ENCODE measurements around the gene ONECUT1.

ONECUT1 gene

DNA sequence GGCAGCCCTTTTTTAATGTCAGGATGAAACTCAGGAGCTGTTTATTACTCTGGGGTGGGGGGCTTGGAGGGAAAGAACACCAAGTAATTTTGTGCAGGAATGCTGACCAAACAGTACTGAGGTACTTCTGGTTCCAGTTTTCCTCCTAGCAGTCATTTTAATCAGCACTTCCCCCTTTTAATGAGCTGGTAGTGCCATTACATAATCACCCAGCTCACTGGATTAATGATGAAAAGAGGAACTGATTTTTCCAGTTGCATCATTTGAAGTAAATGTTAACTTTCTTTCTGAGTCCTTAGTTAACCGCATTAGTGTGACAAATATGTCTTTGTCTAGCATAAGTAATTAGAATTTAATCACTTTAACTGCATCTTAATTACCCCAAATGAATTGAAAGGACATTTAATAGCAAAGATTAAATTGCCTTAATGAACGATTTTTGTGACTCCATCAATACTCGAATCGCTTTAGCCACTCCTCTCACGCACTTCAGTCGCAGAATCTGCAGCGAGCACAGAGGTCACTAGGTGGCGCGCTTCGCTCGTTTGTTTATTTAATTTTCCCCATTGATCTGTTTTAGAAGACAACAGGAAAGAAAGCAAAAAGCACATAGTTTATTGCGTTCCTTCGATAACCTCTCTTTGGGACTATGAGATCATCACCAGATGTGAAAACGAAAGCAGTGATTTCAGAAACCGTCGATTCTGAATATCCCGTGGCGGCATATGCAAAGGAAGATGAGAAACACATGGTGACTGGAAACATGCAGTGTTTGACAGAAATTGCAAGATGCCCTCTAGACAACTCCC lies 9.8 kb downstream of the ONECUT1 start:
- DNase-seq: peak in 1 of 2 donors; percentile 70

DNA sequence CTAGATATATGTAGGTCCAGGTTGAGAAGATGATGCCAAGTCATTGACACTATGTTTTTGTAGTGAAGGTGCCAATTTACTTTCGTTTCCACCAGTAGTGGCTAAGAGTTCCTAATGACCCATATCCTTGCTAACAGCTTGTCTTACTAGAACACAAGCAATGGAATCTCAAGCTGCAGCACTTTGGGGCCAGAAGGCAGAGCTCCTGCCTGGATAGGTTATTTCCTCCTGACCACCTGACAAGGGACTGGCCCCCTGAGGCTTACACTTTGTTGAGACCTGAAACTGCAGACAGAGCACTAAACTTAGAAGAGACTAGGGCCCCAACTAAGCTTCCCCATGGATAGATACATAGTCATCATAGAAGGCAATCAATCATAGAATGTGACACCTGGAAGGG lies 11.7 kb downstream of the ONECUT1 start:
- no peak for DNase-seq

DNA sequence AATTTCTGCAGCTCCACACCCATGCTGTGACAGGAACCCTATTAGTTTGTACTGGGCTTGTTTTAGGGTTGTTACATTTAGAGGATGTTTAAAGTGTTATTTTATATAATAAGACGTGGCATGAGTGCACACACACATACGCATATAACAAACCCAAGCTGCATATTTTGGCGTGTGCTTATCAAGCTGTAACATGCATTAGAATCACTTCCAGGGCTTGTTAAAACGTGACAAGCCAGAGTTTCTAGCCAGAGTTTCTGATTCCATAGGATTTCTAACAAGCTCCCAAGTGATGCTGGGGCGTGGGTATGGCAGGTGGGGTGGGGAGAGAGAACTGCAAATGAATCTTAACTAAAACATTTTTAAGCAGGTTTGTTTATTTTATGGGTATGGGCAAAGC lies 17.4 kb downstream of the ONECUT1 start:
- no peak for DNase-seq

DNA sequence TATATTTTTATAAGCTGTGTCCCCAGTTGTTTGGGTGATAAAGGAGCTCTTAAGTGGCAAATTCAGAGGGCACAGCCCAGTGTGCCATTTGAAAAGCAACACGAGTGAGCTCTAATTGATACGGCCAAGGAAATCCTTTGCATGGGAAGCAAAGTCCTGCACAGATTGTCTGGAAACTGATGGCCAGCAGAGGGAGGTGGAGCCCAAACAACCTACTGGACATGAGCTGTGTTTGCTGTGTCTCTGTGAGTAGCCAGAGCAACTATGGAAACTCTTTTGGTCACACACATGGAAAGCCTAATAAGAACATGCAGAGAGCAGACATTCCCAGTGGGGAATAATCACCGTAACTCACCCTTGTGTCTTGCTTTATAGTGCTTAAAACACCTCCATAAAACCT lies 24.4 kb downstream of the ONECUT1 start:
- no peak for DNase-seq

DNA sequence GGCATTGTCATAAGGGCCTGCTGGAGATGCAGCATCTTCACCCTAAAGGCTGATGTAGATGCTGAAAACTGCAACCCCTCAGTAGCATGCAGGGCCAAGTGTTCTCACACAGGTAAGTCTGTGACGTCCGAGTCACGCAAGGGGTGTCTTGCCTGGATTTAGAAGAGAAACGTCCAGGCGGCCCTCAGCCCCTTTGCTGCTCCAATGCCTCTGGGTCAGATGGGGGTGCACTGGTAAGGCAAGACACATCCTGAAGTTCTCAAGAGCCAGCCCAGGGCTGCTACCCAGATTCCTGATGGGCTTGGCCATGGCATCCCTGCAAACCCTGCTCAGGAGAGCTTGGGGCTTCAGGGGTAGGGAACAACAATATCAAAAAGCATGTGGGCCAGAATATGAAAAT lies 25.4 kb downstream of the ONECUT1 start:
- no peak for DNase-seq

DNA sequence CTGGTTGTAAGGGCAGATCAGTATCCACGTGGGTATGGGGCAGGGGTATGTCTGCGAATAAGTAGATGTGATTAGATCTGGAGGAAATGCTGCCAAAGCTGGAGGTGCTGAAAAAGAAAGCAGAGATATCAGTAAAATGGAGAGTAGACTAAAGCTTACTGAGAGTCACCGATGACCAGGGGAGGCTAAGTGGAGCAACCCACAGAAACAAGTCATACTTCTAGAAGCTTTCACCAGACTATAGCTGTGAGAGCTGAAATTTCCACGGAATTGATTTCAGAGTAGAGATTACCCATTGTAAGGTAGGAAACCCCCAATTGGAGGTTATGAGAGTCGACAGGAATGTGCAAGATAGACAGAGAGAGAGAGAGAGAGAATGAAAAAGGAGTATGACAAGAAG lies 27.5 kb downstream of the ONECUT1 start:
- no peak for DNase-seq

DNA sequence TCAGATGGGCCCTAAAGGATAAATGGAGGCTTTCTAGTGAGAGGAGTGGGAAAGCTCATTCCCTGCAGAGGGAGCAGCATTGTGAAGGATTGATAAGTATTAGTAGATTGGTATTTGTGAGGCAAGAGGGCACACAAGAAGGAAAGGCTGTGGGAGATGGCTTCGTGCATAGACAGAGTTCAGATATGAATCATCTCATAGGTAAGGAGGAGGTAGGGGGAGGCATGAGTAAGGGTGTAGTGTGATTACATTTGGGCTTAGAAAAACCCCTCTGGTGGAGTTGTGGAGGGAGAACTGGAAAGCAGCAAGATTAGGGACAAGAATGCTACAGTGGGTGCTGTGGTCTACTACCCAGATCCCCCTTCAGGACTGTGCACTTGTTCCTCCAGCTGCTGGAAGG lies 29.6 kb downstream of the ONECUT1 start:
- no peak for DNase-seq

DNA sequence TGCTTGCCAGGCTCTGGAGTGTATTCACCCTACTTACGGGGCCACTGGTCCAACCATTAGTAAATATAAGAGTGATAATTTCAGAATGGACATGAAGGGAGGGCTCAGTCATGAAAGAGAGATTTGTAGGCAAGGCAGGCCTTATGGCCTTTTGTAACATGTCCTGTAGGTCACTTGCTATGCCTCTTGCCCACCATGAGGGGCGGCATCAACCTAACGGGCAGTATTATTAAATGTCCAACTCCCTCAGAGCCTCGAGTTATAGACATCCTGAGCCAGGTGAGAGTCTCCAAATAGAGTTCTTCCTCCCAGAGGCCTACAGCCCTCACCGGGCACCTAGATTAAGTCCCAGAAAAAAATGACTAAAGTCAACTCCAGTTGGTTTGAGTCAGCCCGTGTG lies 30.2 kb downstream of the ONECUT1 start:
- DNase-seq: no peak

DNA sequence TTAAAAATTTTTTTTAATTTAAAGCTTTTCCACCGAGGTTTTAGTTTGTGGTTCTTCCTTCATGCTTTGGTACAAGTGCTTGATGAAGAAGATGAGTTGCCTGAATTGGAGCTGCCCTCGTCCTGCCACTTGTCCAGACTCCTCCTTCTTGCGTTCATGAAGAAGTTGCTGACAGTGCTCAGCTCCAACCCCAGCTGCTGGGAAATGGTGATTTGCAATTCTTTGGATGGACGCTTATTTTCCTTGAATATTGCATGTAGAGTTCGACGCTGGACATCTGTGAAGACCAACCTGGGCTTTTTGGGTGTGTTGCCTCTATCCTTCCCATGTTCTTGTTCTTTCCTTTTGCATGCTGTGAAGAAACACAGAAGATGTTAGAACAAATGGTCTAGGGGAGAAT lies 32.6 kb downstream of the ONECUT1 start:
- no peak for DNase-seq

DNA sequence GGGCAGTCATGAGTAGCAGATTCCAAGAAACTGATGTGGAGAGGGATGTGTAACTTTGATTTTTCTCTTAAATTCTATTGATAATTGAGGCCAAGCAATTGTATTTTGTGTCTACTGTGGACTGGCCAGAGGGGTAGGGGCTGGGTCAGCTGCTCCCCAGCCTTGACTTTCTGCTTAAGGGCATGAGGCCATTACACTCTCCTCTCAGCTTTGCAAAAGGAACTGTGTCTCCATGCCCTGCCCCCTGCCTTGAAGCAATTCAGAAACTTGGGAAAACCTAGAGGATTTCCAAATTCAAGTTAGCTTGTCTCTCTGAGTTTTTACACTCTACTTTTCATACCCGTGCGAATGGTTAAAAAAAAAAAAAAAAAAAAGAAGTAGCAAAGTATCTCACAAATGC lies 38.6 kb downstream of the ONECUT1 start:
- DNase-seq: no peak

DNA sequence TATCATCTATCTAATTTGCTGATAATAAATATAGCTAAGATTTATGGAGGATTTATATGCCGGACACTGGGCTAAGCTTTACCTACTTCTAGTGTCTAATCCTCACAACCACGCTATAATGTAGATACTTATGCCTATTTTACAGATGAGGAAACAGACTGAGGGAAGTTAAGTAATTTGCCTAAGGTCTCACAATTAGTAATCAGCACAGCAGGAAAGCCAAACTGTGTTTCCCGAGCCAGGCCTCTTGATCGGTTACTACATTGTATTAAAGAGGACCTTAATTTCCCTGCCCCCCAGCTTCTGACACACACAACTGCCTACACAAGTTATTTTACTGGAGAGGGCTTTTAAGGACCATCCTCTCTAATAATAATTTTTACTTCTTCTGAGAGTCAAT lies 40.9 kb downstream of the ONECUT1 start:
- DNase-seq: no peak

DNA sequence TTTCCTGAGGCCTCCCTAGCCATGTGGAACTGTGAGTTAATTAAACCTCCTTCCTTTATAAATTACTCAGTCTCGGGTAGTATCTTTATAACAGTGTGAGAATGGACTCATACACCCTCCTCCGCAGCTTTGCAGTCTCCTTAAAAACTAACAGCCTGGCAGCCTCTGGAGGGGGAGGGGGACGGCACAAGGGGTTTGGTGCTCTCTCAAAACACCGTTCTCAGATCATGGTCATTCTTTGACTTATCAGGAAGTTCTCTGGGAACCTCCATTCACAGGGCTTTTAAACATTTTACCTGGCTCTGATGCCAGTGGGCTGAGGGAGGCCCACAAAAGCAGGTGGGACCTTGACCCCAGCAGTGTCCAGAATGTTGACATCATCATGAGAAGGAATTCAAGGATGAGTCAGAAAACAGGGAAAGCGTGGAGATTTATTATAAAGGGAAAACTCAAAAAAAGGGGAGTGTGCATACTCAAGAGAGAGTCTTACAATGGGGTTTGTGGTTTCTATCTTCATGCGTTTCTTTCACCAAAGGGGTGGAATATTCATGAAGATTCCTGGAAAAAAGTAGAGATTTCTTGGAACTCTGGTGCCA lies 43.9 kb downstream of the ONECUT1 start:
- no peak for DNase-seq

DNA sequence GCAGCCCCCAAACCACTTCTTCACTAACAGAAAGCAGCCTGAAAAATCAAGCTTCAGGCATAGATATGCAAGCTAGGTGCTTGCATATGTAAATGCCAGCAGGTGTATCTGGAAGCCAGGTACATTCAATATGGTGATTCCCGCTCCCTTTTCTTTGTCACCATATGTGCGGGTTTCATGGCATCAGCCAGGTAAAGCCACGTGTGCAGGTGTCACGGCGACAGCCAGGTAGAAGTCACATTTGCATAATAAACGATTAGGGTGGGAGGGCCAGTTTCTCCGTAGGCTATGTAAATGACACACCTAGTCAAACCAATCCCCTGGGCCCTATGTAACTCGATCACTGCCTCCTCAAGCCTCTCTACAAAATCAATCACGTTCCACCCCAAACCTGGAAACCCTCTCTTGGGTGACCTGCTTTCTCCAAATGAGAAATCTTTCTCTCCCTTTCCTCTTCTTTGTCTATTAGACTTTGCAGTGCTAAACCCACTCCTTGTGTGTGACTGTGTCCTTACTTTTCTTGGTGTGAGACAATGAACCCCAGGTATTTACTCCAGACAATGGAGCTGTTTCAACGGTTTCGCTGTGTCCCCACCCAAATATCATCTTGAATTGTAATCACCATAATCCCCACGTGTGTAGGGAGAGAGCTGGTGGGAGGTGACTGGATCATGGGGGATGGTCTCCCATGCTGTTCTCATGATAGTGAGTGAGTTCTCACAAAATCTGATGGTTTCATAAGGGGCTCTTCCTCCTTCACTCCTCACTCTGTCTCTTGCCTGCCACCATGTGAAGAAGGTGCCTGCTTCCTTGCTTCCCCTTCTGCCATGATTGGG lies 44.6 kb downstream of the ONECUT1 start:
- DNase-seq: no peak

DNA sequence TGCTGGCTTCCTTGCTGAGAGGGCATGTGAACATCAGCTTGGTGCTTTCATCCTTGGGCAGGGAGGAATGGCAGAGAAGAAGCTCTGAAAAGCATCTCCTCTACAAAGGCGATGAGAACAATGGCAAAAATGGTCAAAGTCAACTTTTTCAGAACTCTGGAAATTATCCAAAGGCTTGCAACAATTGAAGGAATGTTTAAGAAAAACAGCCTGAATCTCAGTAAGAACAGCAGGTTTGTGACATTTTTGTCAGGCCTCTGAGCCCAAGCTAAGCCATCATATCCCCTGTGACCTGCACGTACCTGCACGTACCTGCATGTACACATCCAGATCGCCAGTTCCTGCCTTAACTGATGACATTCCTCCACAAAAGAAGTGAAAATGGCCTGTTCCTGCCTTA lies 51.8 kb downstream of the ONECUT1 start:
- no peak for DNase-seq

DNA sequence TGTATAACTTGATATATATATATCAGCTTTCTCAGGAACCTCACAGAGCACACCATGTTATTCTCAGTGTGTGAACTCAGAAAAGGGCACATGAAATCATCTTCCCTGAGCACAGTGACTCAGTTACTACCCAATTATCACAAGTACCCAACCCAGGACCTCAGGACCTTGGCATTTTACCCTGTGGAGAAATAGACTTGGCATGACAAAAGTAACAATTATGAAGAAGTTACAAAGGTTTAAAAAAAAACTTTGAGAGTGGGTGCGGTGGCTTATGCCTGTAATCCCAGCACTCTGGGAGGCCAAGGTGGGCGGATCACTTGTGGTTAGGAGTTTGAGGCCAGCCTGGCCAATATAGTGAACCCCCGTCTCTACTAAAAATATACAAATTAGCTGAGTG lies 52.4 kb downstream of the ONECUT1 start:
- DNase-seq: no peak

DNA sequence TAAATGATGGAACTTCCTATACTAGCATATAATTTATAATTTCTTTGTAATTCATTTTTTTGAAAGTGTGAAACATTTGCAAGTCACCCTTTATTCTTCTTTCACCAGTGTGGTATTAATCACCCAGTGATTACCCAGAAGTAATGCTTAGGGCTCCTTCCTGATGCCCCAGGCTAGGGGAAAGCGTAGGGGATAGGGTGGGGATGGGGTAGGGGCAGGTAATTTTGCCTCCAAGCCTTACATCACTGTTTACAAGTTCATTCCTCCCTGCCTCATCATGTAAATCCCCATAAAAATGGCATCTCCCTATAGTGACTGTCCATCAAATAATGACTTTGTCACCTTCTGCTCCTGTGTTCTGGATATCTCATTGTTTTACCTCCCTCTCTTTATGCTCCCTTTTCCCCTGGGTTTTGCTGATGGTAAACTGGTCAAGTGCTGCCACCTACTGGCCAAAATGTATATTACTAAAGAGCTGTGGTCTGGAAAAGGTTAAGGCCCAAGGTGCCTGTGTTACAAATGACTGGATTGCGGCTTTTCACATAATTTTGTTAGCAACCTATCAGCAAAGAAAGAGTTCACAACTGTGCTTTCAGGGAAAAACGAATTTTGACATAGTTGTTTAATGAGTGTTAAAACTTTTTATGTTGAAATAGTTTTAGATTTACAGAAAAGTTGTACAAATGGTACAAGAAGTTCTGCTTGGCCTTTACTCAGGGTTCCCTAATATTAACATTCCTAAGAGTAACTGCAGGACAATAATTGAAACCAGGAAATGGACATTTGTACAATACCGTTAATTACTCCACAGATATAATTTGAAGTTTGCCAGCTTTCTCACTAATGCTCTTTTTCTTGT lies 54.7 kb downstream of the ONECUT1 start:
- peak in 1 of 2 donors; percentile 73 for DNase-seq

DNA sequence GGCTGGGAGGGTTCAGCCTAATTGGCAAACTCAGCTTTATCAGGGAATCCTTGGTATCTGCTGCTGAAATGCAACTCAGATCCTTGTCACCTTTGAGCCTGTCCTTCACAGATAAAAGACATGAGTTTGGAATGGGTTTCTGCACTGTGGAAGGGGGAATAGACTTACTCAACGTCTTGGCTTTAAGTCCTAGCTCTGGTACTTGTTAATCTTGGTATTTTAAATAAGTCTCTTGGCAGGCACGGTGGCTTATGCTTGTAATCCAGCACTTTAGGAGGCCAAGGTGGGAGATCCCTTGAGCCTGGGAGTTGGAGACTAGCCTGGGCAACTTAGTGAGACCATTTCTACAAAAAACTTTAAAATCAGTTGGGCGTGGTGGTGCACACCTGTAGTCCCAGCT lies 55.8 kb downstream of the ONECUT1 start:
- DNase-seq: no peak

DNA sequence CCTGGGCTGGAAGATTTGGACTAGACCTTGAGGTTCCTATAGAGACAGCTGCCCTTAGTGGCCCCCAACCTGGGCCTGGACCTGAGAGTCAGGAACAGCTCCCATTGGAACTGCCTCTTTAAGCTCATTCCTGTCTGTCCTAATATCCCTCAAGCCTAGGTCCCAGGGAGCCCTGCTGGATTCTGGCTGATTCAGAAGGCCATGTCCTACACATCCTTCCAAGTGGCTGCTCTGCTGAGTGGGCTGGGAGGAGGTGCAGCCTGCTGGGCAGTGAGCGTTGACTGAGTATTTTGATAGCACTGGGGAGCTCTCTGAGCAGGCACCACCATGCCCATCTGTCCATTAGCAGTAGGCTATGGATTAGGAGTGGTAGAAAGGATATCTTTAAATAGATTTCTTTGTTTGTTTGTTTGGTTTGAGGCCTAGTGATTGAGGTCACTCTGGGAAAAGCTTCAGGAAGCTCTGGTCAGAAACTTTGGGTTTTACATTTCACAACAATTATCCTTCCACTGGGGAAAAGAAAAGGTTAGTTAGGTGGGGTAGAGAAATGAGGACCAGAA lies 56.4 kb downstream of the ONECUT1 start:
- DNase-seq: no peak

DNA sequence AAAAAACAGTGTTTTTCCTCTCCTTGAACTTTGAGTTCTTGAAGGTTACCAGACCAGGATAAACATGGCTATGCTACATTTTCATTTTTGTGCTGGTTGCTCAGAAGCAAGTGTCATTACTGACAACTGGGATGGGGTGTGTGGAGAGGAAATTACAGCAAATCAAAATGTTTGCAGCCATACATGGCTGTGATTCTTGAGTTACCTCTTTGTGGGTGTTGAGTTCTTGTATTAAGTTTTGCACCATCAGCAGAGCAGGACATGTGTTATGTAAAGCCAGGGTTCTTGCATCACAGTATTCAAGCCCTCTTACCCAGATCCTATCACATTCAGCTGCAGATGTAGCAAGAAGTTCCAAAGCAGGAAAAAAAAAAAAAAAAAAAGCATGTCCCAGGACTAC lies 57.0 kb downstream of the ONECUT1 start:
- DNase-seq: no peak

DNA sequence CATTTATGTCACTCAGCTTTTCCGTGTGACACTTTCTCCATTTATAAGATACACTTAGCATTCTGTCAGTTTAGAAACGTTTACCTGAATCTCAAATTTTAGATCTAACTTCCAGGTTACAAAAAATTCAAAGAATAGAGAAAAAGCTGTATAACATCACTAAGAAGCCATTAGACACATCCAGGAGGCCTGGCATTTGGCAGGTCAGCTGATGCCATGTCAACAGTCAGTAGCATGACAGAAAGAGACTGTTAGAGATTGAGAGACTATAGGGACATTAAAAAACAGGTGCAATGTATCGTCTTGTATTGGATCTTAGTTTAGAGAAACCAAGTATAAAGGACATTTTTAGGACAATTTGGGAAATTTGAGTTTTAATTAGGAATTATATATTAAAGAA lies 57.6 kb downstream of the ONECUT1 start:
- DNase-seq: no peak

DNA sequence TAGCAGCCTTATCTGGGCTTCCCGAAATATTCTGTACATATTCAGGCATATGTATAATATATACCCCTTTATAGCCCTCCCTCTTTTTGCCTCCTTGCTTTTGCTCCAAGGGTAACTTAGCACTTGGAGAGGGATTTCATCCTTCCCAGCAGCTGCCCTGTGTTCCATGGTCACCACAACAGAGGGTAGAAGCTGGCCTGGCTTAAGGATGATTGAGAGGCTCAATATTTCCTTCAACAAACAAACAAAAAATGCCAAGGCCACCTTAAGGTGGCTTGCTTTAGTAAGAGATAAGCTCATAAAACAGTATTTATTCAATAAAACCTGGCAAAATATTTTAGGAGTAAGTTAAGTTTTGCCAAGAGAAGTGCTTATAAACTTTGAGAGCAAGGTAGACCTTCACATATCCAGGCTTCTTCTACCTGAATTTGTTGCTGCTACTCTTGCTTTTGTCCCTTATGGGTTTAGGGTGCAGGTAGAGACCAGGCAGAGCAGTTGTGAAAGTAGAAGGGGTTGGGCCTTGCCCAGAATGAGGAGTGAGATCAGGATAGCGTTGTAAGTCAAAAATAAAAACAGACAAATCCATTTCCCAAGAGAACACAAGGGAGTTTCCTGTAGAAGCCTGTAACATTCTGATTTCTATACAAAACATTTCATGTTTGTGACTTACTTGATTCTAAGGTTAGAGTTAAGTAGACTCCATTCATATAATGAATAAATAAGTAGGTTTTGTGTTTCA lies 58.2 kb downstream of the ONECUT1 start:
- DNase-seq: no peak

DNA sequence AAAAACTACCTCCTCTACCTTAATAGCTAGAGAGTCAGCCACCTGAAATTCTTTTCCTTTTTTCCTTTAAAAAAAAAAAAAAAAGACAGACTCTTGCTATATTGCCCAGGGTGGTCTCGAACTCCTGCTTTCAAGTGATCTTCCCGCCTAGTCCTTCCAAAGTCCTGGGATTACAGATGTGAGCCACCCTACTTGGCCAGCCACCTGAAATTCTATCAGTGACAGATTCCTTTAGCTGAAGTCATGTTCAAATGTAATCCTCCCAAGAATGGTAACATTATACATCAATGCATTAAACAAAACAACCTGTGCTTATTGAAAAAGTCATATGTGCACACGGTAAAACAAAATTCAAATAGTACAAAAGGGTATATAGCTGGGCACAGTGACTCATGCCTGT lies 59.1 kb downstream of the ONECUT1 start:
- no peak for DNase-seq

Measured in bone marrow (tissue), 2 donors.